SK-N-SH treated with all-trans-retinoic acid at 6 μM for 48 hours (cell line): ENCODE results near the gene RGS10.

Experiments used
- ARNTL ChIP-seq: fragments of 450-650 bp; formaldehyde crosslinking; IDR thresholded peaks from 2 replicates; pipeline ENCODE4 v1.5.0; 2020; ENCODE audit warnings: low read depth, mild to moderate bottlenecking, moderate library complexity, borderline replicate concordance
- BACH2 ChIP-seq: fragments of 250-450 bp; sonication (Bioruptor Pico); IDR thresholded peaks from 2 replicates; pipeline ENCODE4 v1.9.0; 2021; ENCODE audit warnings: mild to moderate bottlenecking, borderline replicate concordance
- CREB5 ChIP-seq: fragments of 250-450 bp; sonication (Bioruptor Pico); IDR thresholded peaks from 2 replicates; pipeline ENCODE4 v1.5.1; 2020; ENCODE audit warnings: low read depth, mild to moderate bottlenecking, moderate library complexity
- CSRNP3 ChIP-seq: fragments of 250-450 bp; sonication (Bioruptor Pico); IDR thresholded peaks from 2 replicates; pipeline ENCODE4 v1.5.1; 2021; ENCODE audit warnings: mild to moderate bottlenecking, moderate library complexity
- RARB ChIP-seq: fragments of 250-450 bp; sonication (Bioruptor Pico); IDR thresholded peaks from 2 replicates; pipeline ENCODE4 v1.8.0; 2021; ENCODE audit warnings: mild to moderate bottlenecking, moderate library complexity
- TCF4 ChIP-seq: fragments of 250-450 bp; sonication (Bioruptor Pico); IDR thresholded peaks from 2 replicates; pipeline ENCODE4 v1.8.0; 2021; ENCODE audit warnings: mild to moderate bottlenecking, moderate library complexity, borderline replicate concordance
- TOX ChIP-seq: fragments of 250-450 bp; sonication (Bioruptor Pico); IDR thresholded peaks from 2 replicates; pipeline ENCODE4 v1.8.0; 2021; ENCODE audit warnings: mild to moderate bottlenecking, moderate library complexity, borderline replicate concordance
- ZFP3 ChIP-seq: fragments of 250-450 bp; sonication (Bioruptor Pico); IDR thresholded peaks from 2 replicates; pipeline ENCODE4 v1.5.0; 2020; ENCODE audit warnings: mild to moderate bottlenecking, moderate library complexity
- ZFP30 ChIP-seq: fragments of 450-650 bp; formaldehyde crosslinking; IDR thresholded peaks from 2 replicates; pipeline ENCODE4 v1.5.0; 2022; ENCODE audit warnings: mild to moderate bottlenecking, moderate library complexity
- ZNF565 ChIP-seq: fragments of 450-650 bp; formaldehyde crosslinking; conservative IDR thresholded peaks from 2 replicates; pipeline ENCODE4 v1.5.0; 2020; ENCODE audit warnings: low read depth, mild to moderate bottlenecking, moderate library complexity

GRCh38 chr10:119450606-119451299 is 91.8 kb downstream of the RGS10 start:
- TF ChIP-seq TCF4 (no peak), ZFP3 (CRISPR knock-in tag) (no peak), CSRNP3 (CRISPR knock-in tag) (no peak), ZNF565 (CRISPR knock-in tag) (no peak), CREB5 (CRISPR knock-in tag) (no peak), RARB (no peak), BACH2 (CRISPR knock-in tag) (no peak), ARNTL (no peak), ZFP30 (CRISPR knock-in tag) (no peak), TOX (CRISPR knock-in tag) (no peak)
